Peyer's patch (tissue), 4 donors: ENCODE measurements around the gene DCAF17. TPM values are rescaled to one million over a fixed set of nuclear protein-coding genes. Genes with fewer than 3 reads are reported as not detected.

Experiments used
- DNase-seq, 3 donors: peaks; one replicate each; pipeline ENCODE4 v3.0.0-alpha.2; 2017 to 2019
- H3K27ac ChIP-seq, 4 donors: fragments of 200-600 bp; sonication (generic); one replicate each; pipeline ENCODE4 v1.5.1; 2016 to 2019
- H3K27me3 ChIP-seq, 2 donors: fragments of 200-600 bp; sonication (generic); one replicate each; pipeline ENCODE4 v1.5.1; 2019
- H3K36me3 ChIP-seq, 3 donors: fragments of 200-600 bp; sonication (generic); one replicate each; pipeline ENCODE4 v1.5.1; 2016 to 2019
- H3K4me1 ChIP-seq, 4 donors: fragments of 200-600 bp; sonication (generic); one replicate each; pipeline ENCODE4 v1.5.1; 2016 to 2019
- H3K4me3 ChIP-seq, 4 donors: fragments of 200-600 bp; sonication (generic); 1 replicate in 3 of 4; 2 replicates in 1 of 4; pipeline ENCODE4 v1.5.1; 2016 to 2019; ENCODE audit warnings: mild to moderate bottlenecking in 1 of 4
- H3K9me3 ChIP-seq, 4 donors: fragments of 200-600 bp; sonication (generic); one replicate each; pipeline ENCODE4 v1.5.1; 2016 to 2019; ENCODE audit warnings: mild to moderate bottlenecking in 1 of 4
- POLR2A ChIP-seq, 2 donors: fragments of 450-650 bp; IDR thresholded peaks; one replicate each; pipeline ENCODE4 v1.5.1; 2017; ENCODE audit warnings: antibody characterized with exemption in 2 of 2, mild to moderate bottlenecking in 2 of 2, moderate library complexity in 2 of 2
- total RNA-seq, 4 donors: library from RNA; depleted of rRNA; stranded (reverse); fragments of >200 nt; gene quantifications; one replicate each; pipeline ENCODE4 v1.1.0, GENCODE V29; 2016
- TF ChIP-seq, protein P1 (sequence below), 6 experiments: fragments of 450-650 bp in 4 of 6; fragments of 200-600 bp in 2 of 6; sonication (generic) in 1 of 6; IDR thresholded peaks; one replicate each; pipeline ENCODE4 v1.5.1; 2017 to 2019; ENCODE audit warnings: antibody characterized with exemption in 6 of 6, mild to moderate bottlenecking in 3 of 6, moderate library complexity in 1 of 6

The DCAF17 gene
- total RNA-seq, 4 donors from 2014 or later, result 17.3 to 29.7 (median 24.9) TPM

DNA sequence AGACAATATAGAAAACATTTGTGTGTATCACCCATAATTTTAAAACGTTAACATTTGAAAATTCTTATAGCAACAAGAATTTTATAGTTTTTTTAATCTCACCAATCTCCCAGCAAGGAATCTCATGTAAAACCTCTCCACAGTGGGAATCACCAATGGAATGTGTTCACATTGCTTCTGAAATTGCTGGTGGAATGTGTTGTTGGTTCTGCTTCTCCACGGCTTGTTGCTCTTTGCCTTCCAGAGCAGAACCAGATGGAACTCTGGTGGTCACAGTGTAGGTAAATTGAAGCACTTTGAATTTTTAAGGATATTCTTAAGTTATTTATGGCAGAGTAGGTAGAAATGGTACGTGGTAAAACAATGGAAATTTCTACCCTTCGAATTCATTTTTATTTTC, 35.1 kb downstream of the DCAF17 start:
- Histone ChIP-seq H3K36me3 (peaks cover 0 to 31% (median 0%) of the 10 kb centered on the region in 3 donors), H3K4me1 (no peaks in the 10 kb centered on the region), H3K27ac (no peak overlapping the region), H3K4me3 (no peak overlapping the region), H3K27me3 (no peaks in the 10 kb centered on the region), H3K9me3 (no peaks in the 10 kb centered on the region)
- TF ChIP-seq, protein P1, sequence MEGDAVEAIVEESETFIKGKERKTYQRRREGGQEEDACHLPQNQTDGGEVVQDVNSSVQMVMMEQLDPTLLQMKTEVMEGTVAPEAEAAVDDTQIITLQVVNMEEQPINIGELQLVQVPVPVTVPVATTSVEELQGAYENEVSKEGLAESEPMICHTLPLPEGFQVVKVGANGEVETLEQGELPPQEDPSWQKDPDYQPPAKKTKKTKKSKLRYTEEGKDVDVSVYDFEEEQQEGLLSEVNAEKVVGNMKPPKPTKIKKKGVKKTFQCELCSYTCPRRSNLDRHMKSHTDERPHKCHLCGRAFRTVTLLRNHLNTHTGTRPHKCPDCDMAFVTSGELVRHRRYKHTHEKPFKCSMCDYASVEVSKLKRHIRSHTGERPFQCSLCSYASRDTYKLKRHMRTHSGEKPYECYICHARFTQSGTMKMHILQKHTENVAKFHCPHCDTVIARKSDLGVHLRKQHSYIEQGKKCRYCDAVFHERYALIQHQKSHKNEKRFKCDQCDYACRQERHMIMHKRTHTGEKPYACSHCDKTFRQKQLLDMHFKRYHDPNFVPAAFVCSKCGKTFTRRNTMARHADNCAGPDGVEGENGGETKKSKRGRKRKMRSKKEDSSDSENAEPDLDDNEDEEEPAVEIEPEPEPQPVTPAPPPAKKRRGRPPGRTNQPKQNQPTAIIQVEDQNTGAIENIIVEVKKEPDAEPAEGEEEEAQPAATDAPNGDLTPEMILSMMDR (IDR thresholded peaks at IDR 0.05), result no peak
- no peak for TF ChIP-seq POLR2A (IDR thresholded peaks at IDR 0.05)
- no peak for DNase-seq

DNA sequence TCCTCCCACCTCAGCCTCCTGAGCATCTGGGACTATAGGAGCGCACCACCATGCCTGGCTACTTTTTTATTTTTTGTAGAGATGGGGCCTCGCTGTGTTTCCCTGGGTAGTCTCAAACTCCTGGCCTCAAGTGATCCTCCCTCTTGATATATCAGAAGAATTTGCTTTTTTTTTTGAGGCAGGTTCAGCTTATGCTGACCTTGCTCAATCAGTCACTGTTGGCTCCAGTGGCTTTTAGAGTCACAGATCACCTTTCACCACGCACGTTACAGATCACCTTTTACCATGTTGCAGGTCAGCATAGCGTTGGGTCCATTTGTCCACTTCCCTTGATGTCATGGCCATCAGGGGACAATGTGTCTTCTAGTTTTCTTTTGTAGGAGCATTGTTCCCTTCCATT, 36.1 kb downstream of the DCAF17 start:
- no peak for DNase-seq
- Histone ChIP-seq H3K4me1 (no peaks in the 10 kb centered on the region), H3K36me3 (peaks cover 0 to 34% (median 0%) of the 10 kb centered on the region in 3 donors), H3K27me3 (no peaks in the 10 kb centered on the region), H3K4me3 (no peak overlapping the region), H3K9me3 (no peaks in the 10 kb centered on the region), H3K27ac (no peak overlapping the region)
- TF ChIP-seq POLR2A (IDR thresholded peaks at IDR 0.05), result no peak
- TF ChIP-seq, protein P1 (IDR thresholded peaks at IDR 0.05), result no peak

DNA sequence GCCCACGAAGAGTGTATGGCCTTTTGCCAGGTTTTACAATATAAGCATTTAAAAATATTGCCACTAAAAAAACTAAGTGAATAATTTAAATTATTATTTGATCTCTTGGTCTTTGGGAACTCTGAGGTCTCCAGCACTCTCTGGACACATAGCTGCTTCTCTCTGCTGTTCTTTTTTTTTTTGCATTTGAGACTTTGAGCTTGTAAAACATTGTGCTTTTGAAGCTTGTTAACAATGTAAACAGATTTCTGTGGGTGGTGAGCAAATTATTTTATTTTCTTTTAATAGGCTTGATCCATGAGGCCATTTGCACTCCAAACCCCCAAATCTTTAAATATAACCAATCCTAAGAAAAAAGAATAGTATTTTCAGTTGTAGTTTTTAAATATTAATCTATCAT, 42.0 kb downstream of the DCAF17 start:
- no peak overlapping the region for H3K27ac ChIP-seq
- no peaks in the 10 kb centered on the region for H3K4me1 ChIP-seq
- no peak overlapping the region for H3K4me3 ChIP-seq
- TF ChIP-seq, protein P1 (IDR thresholded peaks at IDR 0.05), result no peak
- no peak for TF ChIP-seq POLR2A (IDR thresholded peaks at IDR 0.05)
- H3K9me3 ChIP-seq, result no peaks in the 10 kb centered on the region
- peaks cover 0 to 22% (median 0%) of the 10 kb centered on the region in 3 donors for H3K36me3 ChIP-seq
- DNase-seq, result no peak
- no peaks in the 10 kb centered on the region for H3K27me3 ChIP-seq

DNA sequence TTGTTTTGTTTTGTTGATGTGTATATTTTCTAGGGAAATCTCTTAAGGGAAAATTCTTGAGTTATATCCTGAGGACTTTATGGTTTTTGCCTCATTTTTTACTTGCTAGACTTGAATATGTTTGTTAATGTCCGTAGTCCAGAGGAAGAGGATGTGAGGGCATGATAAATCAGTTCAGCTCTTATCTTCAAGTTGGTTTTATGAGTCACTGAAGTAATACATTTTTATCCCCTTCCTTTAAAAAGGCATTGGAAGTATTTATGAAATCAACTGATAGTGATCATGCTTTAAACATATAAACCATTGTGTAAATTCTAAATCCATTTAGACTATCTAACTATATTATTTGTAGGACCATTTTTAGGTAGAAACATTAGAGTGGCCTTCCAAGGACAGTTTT, 44.3 kb downstream of the DCAF17 start:
- Histone ChIP-seq H3K9me3 (no peaks in the 10 kb centered on the region), H3K27ac (no peak overlapping the region), H3K4me1 (no peaks in the 10 kb centered on the region), H3K27me3 (no peaks in the 10 kb centered on the region), H3K36me3 (peaks cover 0 to 16% (median 0%) of the 10 kb centered on the region in 3 donors), H3K4me3 (no peak overlapping the region)
- TF ChIP-seq POLR2A (IDR thresholded peaks at IDR 0.05), result no peak
- TF ChIP-seq, protein P1 (IDR thresholded peaks at IDR 0.05), result no peak
- DNase-seq, result no peak

DNA sequence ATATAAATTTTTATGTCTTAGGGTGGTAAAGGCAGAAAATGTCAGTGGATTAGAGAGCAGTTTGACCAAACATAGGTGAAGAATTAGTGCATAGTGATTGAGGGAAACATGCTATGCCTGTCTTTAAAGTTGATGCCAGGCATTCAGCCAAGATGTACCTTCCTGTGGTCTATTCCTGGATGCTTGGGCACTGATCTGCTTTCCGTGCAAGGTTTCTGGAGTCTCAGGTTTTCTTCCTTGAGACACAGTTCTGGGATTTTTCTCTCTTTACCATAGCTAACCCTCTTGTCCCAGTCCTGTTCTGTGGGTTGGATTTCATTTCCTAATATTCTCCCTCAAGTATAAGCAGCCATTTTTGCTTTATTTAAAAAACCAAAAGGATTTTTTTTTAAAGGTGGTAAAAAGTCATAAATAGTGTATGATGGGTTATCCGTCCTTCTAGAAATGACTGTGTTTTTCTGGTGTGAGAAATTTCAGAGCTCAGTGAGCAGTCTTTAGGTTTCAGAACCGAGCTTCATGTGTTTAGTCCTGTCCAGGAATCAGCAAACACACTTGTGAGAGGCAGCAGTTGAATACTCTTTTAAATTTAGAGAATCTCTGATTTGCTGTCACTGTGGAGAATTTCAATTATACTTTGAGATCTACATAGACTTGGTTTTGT, 45.3 kb downstream of the DCAF17 start:
- Histone ChIP-seq H3K9me3 (no peaks in the 10 kb centered on the region), H3K27me3 (no peaks in the 10 kb centered on the region), H3K27ac (no peak overlapping the region), H3K4me3 (no peak overlapping the region), H3K36me3 (peaks cover 0 to 16% (median 0%) of the 10 kb centered on the region in 3 donors), H3K4me1 (no peaks in the 10 kb centered on the region)
- TF ChIP-seq, protein P1 (IDR thresholded peaks at IDR 0.05), result no peak
- no peak for TF ChIP-seq POLR2A (IDR thresholded peaks at IDR 0.05)
- DNase-seq, result no peak
